ENCODE data around the gene ABT1.
A peak's percentile ranks its signal among the peaks of the same experiment; 100 is the strongest.

The ABT1 gene

GRCh38 chr6:26607434-26608230, 10.9 kb downstream of the ABT1 start:
- peak; percentile 94 for FAIRE-seq

- no peak for FAIRE-seq
Observed at GRCh38 chr6:26609463-26609862, 12.7 kb downstream of the ABT1 start.

- FAIRE-seq, result no peak
Observed at GRCh38 chr6:26611599-26611998, 14.8 kb downstream of the ABT1 start.

GRCh38 chr6:26613201-26613600, 16.4 kb downstream of the ABT1 start:
- FAIRE-seq, result no peak

GRCh38 chr6:26613689-26614683, 17.2 kb downstream of the ABT1 start:
- no peak for FAIRE-seq

- no peak for FAIRE-seq
Observed at GRCh38 chr6:26623339-26623859, 26.6 kb downstream of the ABT1 start.

GRCh38 chr6:26624557-26624956, 27.8 kb downstream of the ABT1 start:
- FAIRE-seq, result no peak

GRCh38 chr6:26627843-26628242, 31.1 kb downstream of the ABT1 start:
- no peak for FAIRE-seq

- peak; percentile 19 for FAIRE-seq
Observed at GRCh38 chr6:26629359-26629758, 32.6 kb downstream of the ABT1 start.

- no peak for FAIRE-seq
Observed at GRCh38 chr6:26640806-26641205, 44.1 kb downstream of the ABT1 start.

GRCh38 chr6:26646074-26646473, 49.3 kb downstream of the ABT1 start:
- FAIRE-seq, result no peak
